Pons (tissue), 1 donor: ENCODE measurements around the gene NFATC3.

ENCODE experiments used
- DNase-seq: peaks from one replicate; pipeline ENCODE4 v3.0.0-alpha.2; 2016; ENCODE audit warnings: low spot score

Gene NFATC3

GRCh38 chr16:68251832-68252231 is 166.7 kb downstream of the NFATC3 start:
- DNase-seq, result no peak

- DNase-seq, result no peak
These were observed 167.2 kb downstream of the NFATC3 start for GRCh38 chr16:68252383-68252782.

GRCh38 chr16:68253721-68254120 is 168.6 kb downstream of the NFATC3 start:
- no peak for DNase-seq

GRCh38 chr16:68255712-68256111 is 170.5 kb downstream of the NFATC3 start:
- no peak for DNase-seq

GRCh38 chr16:68257251-68257905 is 172.2 kb downstream of the NFATC3 start:
- DNase-seq, result no peak

GRCh38 chr16:68257906-68258800 is 173.0 kb downstream of the NFATC3 start:
- no peak for DNase-seq

GRCh38 chr16:68259007-68259825 is 174.0 kb downstream of the NFATC3 start:
- no peak for DNase-seq

GRCh38 chr16:68263559-68264127 is 178.5 kb downstream of the NFATC3 start:
- no peak for DNase-seq

GRCh38 chr16:68264128-68265077 is 179.2 kb downstream of the NFATC3 start, which contains the start of gene SLC7A6:
Gene SLC7A6 (plus strand): TSS chr16:68264526. CDS start chr16:68274727, 10,201 bp downstream.
- DNase-seq, result no peak

GRCh38 chr16:68265078-68265920 is 180.1 kb downstream of the NFATC3 start:
- peak; percentile 59 for DNase-seq

GRCh38 chr16:68267612-68268405 is 182.6 kb downstream of the NFATC3 start:
- DNase-seq, result no peak

GRCh38 chr16:68269793-68270192 is 184.6 kb downstream of the NFATC3 start:
- DNase-seq, result no peak

- no peak for DNase-seq
These were observed 185.2 kb downstream of the NFATC3 start for GRCh38 chr16:68270353-68270752.

- DNase-seq, result no peak
These were observed 187.5 kb downstream of the NFATC3 start for GRCh38 chr16:68272507-68273209.

GRCh38 chr16:68273459-68273858 is 188.3 kb downstream of the NFATC3 start:
- DNase-seq, result no peak

- DNase-seq, result no peak
These were observed 188.7 kb downstream of the NFATC3 start for GRCh38 chr16:68273896-68274295.

GRCh38 chr16:68274441-68274840 is 189.3 kb downstream of the NFATC3 start:
- DNase-seq, result no peak

GRCh38 chr16:68275611-68276191 is 190.5 kb downstream of the NFATC3 start:
- no peak for DNase-seq
